Measurements from ENCODE around the gene AZU1. TPM values are rescaled to one million over a fixed set of nuclear protein-coding genes. Genes with fewer than 3 reads are reported as not detected.
A peak's percentile ranks its signal among the peaks of the same experiment; 100 is the strongest.

AZU1 gene
- total RNA-seq, 2 donors from 2014 or later: 1.1 TPM; not detected in 1

DNA sequence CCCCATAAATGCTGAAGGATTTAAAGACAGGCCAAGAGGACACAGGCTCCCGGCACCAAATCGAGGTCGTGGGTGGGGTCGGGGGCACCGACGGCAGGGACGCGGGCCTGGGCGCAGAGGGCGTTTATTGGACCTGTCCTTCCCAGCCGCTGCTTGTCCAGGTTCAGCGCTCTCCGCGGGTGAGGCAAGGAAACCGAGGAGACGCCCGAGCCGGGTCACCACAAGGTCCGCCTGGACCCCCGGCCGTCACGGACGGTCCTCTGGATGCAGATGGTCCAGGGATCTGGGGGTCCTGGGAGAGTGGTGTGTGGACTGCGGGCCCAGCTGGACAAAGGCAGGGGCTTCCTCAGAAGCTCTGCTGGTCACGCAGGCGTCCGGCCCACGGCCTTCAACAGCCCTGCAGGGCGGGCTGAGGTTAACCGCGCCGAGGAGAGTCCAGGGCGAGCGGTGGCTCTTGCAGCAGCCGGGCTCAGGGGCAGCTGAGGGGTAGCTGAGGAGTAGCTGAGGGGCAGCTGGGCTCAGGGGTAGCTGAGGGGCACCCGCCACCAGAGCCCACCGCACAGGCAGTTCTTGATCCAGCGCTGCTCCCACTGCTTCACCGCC, 40.3 kb downstream of the AZU1 start:
- ATAC-seq (ENCODE audit: insufficient number of reproducible peaks, low FRiP score, low read depth) (no peak), DNase-seq (ENCODE audit: low spot score) (no peak)
- no peak overlapping the region for H3K4me3 ChIP-seq
- H3K27ac ChIP-seq: no peak overlapping the region
- TF ChIP-seq, protein P1, sequence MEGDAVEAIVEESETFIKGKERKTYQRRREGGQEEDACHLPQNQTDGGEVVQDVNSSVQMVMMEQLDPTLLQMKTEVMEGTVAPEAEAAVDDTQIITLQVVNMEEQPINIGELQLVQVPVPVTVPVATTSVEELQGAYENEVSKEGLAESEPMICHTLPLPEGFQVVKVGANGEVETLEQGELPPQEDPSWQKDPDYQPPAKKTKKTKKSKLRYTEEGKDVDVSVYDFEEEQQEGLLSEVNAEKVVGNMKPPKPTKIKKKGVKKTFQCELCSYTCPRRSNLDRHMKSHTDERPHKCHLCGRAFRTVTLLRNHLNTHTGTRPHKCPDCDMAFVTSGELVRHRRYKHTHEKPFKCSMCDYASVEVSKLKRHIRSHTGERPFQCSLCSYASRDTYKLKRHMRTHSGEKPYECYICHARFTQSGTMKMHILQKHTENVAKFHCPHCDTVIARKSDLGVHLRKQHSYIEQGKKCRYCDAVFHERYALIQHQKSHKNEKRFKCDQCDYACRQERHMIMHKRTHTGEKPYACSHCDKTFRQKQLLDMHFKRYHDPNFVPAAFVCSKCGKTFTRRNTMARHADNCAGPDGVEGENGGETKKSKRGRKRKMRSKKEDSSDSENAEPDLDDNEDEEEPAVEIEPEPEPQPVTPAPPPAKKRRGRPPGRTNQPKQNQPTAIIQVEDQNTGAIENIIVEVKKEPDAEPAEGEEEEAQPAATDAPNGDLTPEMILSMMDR (IDR thresholded peaks at IDR 0.05): no peak
- H3K27me3 ChIP-seq (replicated peaks; ENCODE audit: insufficient read depth): no peaks in the 10 kb centered on the region
- H3K36me3 ChIP-seq: peaks cover 15% of the 10 kb centered on the region
- H3K9me3 ChIP-seq: no peaks in the 10 kb centered on the region
- H3K4me1 ChIP-seq (ENCODE audit: control insufficient read depth in 1 of 2, low read depth in 2 of 2): peaks cover 7 to 22% of the 10 kb centered on the region in 2 donors

DNA sequence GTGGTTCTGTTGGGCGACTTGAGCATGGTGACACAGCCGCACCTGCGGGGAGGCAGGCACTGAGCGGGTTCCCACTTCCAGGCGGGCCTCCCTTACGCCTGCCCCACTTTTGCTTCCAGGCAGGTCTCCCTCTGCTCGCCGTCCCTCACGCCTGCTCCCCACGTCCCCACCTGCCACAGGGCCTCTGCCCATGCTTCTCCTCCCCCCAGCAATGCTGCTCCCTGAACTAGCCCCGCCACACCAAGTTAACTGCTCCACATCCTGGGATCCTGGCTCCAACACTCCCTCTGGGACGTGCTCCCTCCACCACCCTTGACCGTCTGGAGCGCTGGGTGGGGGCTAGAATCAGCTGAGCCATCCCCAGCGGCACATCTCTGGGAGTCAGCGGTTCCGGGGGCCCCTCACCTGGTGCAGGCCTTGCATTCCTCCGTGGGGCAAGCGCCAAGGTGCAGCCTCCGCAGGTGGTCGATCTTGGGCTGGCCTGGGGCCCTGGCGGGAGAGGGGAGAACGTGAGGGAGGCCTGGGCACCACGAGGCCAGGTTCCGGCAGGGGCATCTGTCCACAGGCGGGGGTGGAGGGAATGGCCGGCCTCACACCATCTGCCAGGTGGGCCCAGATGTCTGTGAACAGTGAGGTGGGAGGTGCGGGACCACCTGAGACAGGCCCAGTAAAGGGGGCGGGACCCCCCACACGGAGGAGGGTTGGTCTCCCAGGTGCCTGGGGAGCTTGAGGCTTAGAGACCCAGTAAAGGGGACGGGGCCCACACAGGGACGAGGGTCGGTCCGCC, 41.0 kb downstream of the AZU1 start:
- TF ChIP-seq, protein P1 (IDR thresholded peaks at IDR 0.05): no peak
- H3K27me3 ChIP-seq (replicated peaks; ENCODE audit: insufficient read depth): no peaks in the 10 kb centered on the region
- DNase-seq (ENCODE audit: low spot score) (no peak), ATAC-seq (ENCODE audit: insufficient number of reproducible peaks, low FRiP score, low read depth) (no peak)
- no peak overlapping the region for H3K4me3 ChIP-seq
- peak overlapping the region; percentile 66 to 81 for H3K27ac ChIP-seq
- H3K9me3 ChIP-seq: no peaks in the 10 kb centered on the region
- H3K4me1 ChIP-seq (ENCODE audit: control insufficient read depth in 1 of 2, low read depth in 2 of 2): peaks cover 7 to 15% of the 10 kb centered on the region in 2 donors
- H3K36me3 ChIP-seq: peaks cover 15% of the 10 kb centered on the region

DNA sequence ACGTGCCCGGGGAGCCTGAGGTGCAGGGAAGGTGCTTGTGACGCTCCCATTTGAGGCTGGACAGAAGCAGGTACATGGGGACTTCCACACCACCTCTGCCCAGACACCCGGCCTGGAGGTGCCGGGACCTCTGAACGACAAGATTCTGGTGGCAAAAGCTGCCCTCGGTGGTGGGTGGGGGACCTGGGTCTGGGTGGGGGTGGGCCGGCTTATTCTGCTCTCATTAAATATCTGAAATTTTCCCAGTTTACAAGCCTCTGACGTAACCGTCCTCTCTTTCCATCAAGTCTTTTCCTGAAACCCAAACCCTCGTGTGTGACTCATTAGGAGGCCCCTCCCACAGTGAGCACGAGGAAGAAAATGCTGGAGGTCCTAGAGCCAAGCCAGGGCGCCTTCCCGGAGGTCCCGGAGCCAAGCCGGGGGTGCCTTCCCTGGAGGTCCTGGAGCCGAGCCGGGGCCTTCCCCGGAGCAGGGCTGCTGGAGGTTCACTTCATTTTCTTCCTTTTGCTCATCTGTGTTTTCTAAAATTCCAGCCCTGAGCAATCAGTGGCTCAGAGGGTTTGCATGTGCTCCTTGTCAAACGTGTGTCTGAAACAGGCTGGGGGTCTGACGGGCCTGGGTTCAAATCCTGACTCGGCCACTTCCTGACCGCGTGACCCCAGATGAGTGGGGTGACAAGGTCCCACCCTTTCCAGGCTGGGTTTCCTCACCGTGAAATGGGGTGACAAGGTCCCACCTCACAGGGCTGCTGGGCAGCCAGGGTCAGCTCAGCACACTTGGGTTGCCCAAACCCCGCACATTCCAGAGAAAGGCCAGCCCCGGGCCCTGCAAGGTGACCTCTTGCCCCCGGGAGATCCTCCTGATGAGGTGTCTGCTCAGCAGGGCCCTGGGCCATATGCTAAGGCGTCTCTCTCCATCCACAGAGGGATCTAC, 41.9 kb downstream of the AZU1 start:
- DNase-seq (ENCODE audit: low spot score) (peak; percentile 60), ATAC-seq (ENCODE audit: insufficient number of reproducible peaks, low FRiP score, low read depth) (peak; percentile 76)
- Histone ChIP-seq H3K4me1 (ENCODE audit: control insufficient read depth in 1 of 2, low read depth in 2 of 2) (peaks cover 7 to 14% of the 10 kb centered on the region in 2 donors), H3K4me3 (no peak overlapping the region), H3K36me3 (peaks cover 20% of the 10 kb centered on the region), H3K27me3 (replicated peaks; ENCODE audit: insufficient read depth) (no peaks in the 10 kb centered on the region), H3K27ac (peak overlapping the region; percentile 66 to 81), H3K9me3 (no peaks in the 10 kb centered on the region)
- TF ChIP-seq, protein P1 (IDR thresholded peaks at IDR 0.05): no peak

DNA sequence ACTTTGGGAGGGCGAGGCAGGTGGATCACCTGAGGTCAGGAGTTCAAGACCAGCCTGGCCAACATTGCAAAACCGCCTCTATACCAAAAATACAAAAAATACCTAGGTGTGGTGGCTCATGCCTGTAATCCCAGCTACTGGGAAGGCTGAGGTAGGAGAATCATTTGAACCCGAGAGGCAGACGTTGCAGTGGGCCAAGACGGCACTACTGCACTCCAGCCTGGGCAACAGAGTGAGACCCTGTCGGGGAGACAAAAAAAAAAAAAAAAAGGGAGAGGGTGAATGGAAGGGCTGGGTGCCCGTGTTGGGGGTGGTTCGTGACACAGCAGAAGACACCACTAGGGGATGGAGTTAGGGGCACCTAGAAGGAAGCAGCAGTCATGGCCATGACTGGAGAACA, 42.7 kb downstream of the AZU1 start:
- TF ChIP-seq, protein P1 (IDR thresholded peaks at IDR 0.05): no peak
- peak overlapping the region; percentile 66 to 81 for H3K27ac ChIP-seq

More for the DNA sequence above, 42.7 kb downstream of the AZU1 start:
- peaks cover 26% of the 10 kb centered on the region for H3K36me3 ChIP-seq
- no peak for ATAC-seq (ENCODE audit: insufficient number of reproducible peaks, low FRiP score, low read depth)
- H3K9me3 ChIP-seq: no peaks in the 10 kb centered on the region
- DNase-seq (ENCODE audit: low spot score): no peak
- no peak overlapping the region for H3K4me3 ChIP-seq
- no peaks in the 10 kb centered on the region for H3K27me3 ChIP-seq (replicated peaks; ENCODE audit: insufficient read depth)
- H3K4me1 ChIP-seq (ENCODE audit: control insufficient read depth in 1 of 2, low read depth in 2 of 2): peaks cover 7 to 14% of the 10 kb centered on the region in 2 donors
